Liver (tissue), 9 donors: ENCODE measurements around the gene ENTPD1. TPM values are rescaled to one million over a fixed set of nuclear protein-coding genes. Genes with fewer than 3 reads are reported as not detected.
"Not testable (repeated sequence)": the region's sequence is repeated elsewhere in the genome, so short reads cannot be mapped to it uniquely, and the experiment has no call there.

Experiments
- DNase-seq: peaks from one replicate; pipeline ENCODE4 v3.0.0-alpha.2; 2017; ENCODE audit warnings: low spot score
- H3K27ac ChIP-seq, 2 donors: one replicate each; pipeline ENCODE4 v1.7.0; 2013; ENCODE audit warnings: inconsistent platforms in 2 of 2, low read length in 2 of 2, control low read depth in 1 of 2, low read depth in 1 of 2, mild to moderate bottlenecking in 1 of 2
- H3K27me3 ChIP-seq, 4 donors: one replicate each; pipeline versions ENCODE4 v1.6.1 to v1.7.0; 2013; ENCODE audit warnings: low read length in 3 of 4, inconsistent platforms in 1 of 4, mild to moderate bottlenecking in 1 of 4, moderate library complexity in 1 of 4; ENCODE audit not compliant: control insufficient read depth in 4 of 4, insufficient read depth in 4 of 4
- H3K36me3 ChIP-seq, 4 donors: one replicate each; pipeline versions ENCODE4 v1.6.1 to v1.7.0; 2013; ENCODE audit warnings: low read length in 3 of 4, mild to moderate bottlenecking in 3 of 4, low read depth in 1 of 4, moderate library complexity in 1 of 4; ENCODE audit not compliant: control insufficient read depth in 4 of 4, insufficient read depth in 3 of 4
- H3K4me1 ChIP-seq, 4 donors: one replicate each; pipeline versions ENCODE4 v1.6.1 to v1.7.0; 2013; ENCODE audit warnings: low read length in 3 of 4, mild to moderate bottlenecking in 3 of 4, moderate library complexity in 1 of 4; ENCODE audit not compliant: control insufficient read depth in 4 of 4, insufficient read depth in 4 of 4
- H3K4me3 ChIP-seq, 3 donors: one replicate each; pipeline versions ENCODE4 v1.6.1 to v1.7.0; 2013; ENCODE audit warnings: low read length in 3 of 3, control low read depth in 1 of 3, low read depth in 1 of 3, mild to moderate bottlenecking in 1 of 3
- H3K9ac ChIP-seq, 2 donors: one replicate each; pipeline ENCODE4 v1.7.0; 2013; ENCODE audit warnings: low read length in 2 of 2, mild to moderate bottlenecking in 2 of 2, moderate library complexity in 2 of 2, control low read depth in 1 of 2, low read depth in 1 of 2
- H3K9me3 ChIP-seq, 4 donors: one replicate each; pipeline versions ENCODE4 v1.6.1 to v1.7.0; 2013; ENCODE audit warnings: low read length in 3 of 4; ENCODE audit not compliant: control insufficient read depth in 4 of 4
- JUND ChIP-seq, 2 donors: IDR thresholded peaks; 2 replicates each; pipeline ENCODE4 v1.6.1; 2016; ENCODE audit warnings: antibody characterized with exemption in 2 of 2
- RAD21 ChIP-seq, 2 donors: IDR thresholded peaks; 2 replicates each; pipeline ENCODE4 v1.6.1; 2016; ENCODE audit warnings: antibody characterized with exemption in 2 of 2, mild to moderate bottlenecking in 2 of 2
- RXRA ChIP-seq, 2 donors: IDR thresholded peaks; 2 replicates each; pipeline ENCODE4 v1.6.1; 2017 to 2018; ENCODE audit warnings: antibody characterized with exemption in 2 of 2, mild to moderate bottlenecking in 1 of 2
- TAF1 ChIP-seq: conservative IDR thresholded peaks from 2 replicates; pipeline ENCODE4 v1.6.1; 2016; ENCODE audit warnings: antibody characterized with exemption, mild to moderate bottlenecking
- WGBS: extraction: QIAGEN DNeasy Blood & Tissue Kit; methylation state at CpG from one replicate; pipeline ENCODE4 v1.1.7; 2013; 5-methylcytosine and 5-hydroxymethylcytosine counted together
- polyA plus RNA-seq, 2 donors: library from polyadenylated mRNA; stranded (reverse) in 1 of 2; unstranded in 1 of 2; fragments of 200-250 nt in 1 of 2; fragments of >200 nt in 1 of 2; fragmentation: Nextera tagmentation in 1 of 2; extraction: Ambion mirVana in 1 of 2; gene quantifications; one replicate each; pipeline versions ENCODE4 v1.2.1 to v1.2.3, GENCODE V29; 2013 to 2015
- total RNA-seq, 2 donors: library from RNA; depleted of rRNA; stranded (reverse); fragments of >200 nt; gene quantifications; one replicate each; pipeline ENCODE4 v1.2.3, GENCODE V29; 2014
- TF ChIP-seq, protein P1 (sequence below): IDR thresholded peaks from 2 replicates; pipeline ENCODE4 v1.6.1; 2016; ENCODE audit warnings: antibody characterized with exemption
- TF ChIP-seq, protein P2 (sequence below): IDR thresholded peaks from 2 replicates; pipeline ENCODE4 v1.6.1; 2016; ENCODE audit warnings: antibody characterized with exemption
- donor health status: healthy.
- donor health status: healthy.
- donor health status: healthy.
- donor health status: healthy.
- donor health status: healthy.

Gene ENTPD1
- total and polyA plus RNA-seq, 4 donors = 2.1 to 8.0 (median 4.3) TPM

DNA sequence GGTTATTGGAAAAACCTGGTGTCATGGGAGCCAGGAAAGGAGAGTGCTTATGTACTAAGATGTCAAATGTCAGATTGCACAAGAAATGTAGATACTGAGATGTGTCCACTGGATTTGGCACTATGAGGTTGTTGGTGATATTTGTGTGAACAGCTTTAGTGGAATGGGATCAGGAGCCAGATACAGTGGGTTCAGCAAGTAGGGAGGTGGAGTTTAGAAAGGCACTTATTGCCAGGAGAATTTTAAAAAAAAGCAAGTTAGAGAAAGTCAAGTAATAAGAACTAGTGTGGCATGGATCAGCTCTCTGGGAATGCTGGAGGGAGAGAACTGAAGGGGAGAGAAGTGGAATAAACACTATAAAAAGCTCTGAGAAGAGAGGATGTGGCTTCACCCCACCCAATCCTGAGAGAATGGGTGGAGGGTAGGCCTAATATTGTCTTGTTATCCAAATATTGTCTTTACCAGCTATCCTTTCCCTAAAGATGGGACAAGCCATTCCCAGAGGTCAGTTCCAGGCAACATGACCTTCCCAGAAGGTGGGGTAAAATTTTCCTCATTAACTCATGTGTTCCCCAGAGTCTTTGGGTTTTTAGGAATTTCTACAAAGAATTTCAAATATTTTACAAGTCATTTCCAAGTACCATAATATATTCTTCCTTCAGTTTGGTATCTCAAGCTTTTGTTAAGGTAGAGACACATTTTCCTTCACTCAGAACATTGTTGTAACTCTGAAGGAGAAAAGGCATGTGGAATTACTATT lies 42.3 kb downstream of the ENTPD1 start:
- Histone ChIP-seq H3K27me3 (no peaks in the 10 kb centered on the region), H3K36me3 (no peaks in the 10 kb centered on the region), H3K4me3 (no peak overlapping the region), H3K9ac (no peak overlapping the region), H3K4me1 (no peaks in the 10 kb centered on the region), H3K9me3 (peaks cover 0 to 4% (median 0%) of the 10 kb centered on the region in 4 donors), H3K27ac (no peak overlapping the region)
- TF ChIP-seq, protein P1, sequence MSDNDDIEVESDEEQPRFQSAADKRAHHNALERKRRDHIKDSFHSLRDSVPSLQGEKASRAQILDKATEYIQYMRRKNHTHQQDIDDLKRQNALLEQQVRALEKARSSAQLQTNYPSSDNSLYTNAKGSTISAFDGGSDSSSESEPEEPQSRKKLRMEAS = no peak
- no peak for TF ChIP-seq RXRA (IDR thresholded peaks at IDR 0.05)
- TF ChIP-seq TAF1 = no peak
- no peak for DNase-seq

DNA sequence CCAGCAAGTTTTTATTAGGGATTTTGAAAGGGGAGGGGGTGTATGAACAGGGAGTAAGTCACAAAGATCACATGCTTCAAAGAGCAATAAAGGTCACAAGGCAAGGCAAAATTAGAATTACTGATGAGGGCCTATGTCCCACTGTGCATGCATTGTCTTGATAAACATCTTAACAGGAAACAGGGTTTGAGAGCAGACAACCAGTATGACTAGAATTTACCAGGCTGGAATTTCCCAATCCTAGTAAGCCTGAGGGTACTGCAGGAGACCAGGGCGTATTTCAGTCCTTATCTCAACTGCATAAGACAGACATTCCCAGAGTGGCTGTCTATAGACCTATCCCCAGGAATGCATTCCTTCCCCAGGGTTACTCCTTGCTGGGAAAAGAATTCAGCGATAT lies 44.3 kb downstream of the ENTPD1 start:
- DNase-seq, H3K27me3 ChIP-seq, H3K4me1 ChIP-seq, H3K4me3 ChIP-seq, H3K27ac ChIP-seq, H3K9me3 ChIP-seq, H3K36me3 ChIP-seq, H3K9ac ChIP-seq: not testable (repeated sequence)
- 78% methylated on average over 2 of the region's 2 CpGs for WGBS

DNA sequence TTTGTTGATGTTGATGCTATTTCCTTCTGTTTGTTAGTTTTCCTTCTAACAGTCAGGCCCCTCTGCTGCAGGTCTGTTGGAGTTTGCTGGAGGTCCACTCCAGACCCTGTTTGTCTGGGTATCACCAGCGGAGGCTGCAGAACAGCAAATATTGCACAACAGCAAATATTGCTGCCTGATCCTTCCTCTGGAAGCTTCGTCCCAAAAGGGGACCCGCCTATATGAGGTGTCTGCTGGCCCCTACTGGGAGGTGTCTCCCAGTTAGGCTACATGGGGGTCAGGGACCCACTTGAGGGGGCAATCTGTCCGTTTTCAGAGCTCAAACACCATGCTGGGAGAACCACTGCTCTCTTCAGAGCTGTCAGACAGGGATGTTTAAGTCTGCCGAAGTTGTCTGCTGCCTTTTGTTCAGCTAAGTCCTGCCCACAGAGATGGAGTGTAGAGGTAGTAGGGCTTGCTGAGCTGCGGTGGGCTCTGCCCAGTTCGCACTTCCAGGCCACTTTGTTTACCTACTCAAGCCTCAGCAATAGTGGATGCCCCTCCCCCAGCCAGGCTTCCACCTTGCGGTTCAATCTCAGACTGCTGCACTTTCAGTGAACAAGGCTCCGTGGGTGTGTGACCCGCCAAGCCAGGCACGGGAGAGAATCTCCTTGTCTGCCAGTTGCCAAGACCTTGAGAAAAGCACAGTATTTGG lies 50.9 kb downstream of the ENTPD1 start:
- not testable (repeated sequence) for H3K27me3 ChIP-seq, H3K4me1 ChIP-seq, H3K36me3 ChIP-seq, H3K9ac ChIP-seq, H3K9me3 ChIP-seq, DNase-seq, H3K4me3 ChIP-seq, H3K27ac ChIP-seq
- 54% methylated on average over 11 of the region's 11 CpGs for WGBS

DNA sequence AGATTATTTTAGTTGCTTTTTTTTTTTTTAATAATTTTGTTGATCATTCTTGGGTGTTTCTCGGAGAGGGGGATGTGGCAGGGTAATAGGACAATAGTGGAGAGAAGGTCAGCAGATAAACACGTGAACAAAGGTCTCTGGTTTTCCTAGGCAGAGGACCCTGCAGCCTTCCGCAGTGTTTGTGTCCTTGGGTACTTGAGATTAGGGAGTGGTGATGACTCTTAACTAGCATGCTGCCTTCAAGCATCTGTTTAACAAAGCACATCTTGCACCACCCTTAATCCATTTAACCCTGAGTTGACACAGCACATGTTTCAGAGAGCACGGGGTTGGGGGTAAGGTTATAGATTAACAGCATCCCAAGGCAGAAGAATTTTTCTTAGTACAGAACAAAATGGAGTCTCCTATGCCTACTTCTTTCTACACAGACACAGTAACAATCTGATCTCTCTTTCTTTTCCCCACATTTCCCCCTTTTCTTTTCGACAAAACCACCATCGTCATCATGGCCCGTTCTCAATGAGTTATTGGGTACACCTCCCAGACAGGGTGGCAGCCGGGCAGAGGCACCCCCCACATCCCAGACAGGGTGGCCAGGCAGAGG lies 52.8 kb downstream of the ENTPD1 start:
- DNase-seq, H3K4me3 ChIP-seq, H3K27ac ChIP-seq, H3K9ac ChIP-seq, H3K36me3 ChIP-seq, H3K4me1 ChIP-seq, H3K27me3 ChIP-seq, H3K9me3 ChIP-seq: not testable (repeated sequence)
- WGBS = 85% methylated on average over 7 of the region's 8 CpGs

DNA sequence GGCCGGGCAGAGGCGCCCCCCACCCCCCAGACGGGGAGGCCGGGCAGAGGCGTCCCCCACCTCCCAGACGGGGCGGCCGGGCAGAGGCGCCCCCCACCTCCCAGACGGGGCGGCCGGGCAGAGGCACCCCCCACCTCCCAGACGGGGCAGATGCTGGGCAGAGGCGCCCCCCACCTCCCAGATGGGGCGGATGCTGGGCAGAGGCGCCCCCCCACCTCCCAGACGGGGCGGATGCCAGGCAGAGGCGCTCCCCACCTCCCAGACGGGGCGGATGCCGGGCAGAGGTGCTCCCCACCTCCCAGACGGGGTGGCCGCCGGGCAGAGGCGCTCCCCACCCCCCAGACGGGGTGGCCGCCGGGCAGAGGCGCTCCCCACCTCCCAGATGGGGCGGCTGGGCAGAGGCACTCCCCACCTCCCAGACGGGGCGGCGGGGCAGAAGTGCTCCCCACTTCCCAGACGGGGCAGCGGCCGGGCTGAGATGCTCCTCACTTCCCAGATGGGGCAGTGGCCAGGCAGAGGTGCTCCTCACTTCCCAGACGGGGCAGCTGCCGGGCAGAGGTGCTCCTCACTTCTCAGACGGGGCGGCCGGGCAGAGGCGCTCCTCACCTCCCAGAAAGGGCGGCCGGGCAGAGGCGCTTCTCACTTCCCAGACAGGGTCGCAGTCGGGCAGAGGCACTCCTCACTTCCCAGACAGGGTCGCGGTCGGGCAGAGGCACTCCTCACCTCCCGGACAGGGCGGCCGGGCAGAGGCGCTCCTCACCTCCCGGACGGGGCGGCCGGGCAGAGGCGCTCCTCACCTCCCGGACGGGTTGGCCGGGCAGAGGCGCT lies 53.6 kb downstream of the ENTPD1 start:
- Histone ChIP-seq H3K4me3 (no peak overlapping the region), H3K4me1 (no peaks in the 10 kb centered on the region), H3K9me3 (peaks cover 0 to 2% (median 0%) of the 10 kb centered on the region in 4 donors), H3K27ac (no peak overlapping the region), H3K9ac (no peak overlapping the region), H3K36me3 (no peaks in the 10 kb centered on the region), H3K27me3 (peaks cover 0 to 2% (median 0%) of the 10 kb centered on the region in 4 donors)
- TF ChIP-seq RAD21 (IDR thresholded peaks at IDR 0.05) (no peak), JUND (IDR thresholded peaks at IDR 0.05) (no peak)
- TF ChIP-seq, protein P2, sequence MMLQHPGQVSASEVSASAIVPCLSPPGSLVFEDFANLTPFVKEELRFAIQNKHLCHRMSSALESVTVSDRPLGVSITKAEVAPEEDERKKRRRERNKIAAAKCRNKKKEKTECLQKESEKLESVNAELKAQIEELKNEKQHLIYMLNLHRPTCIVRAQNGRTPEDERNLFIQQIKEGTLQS = no peak
- WGBS = 96% methylated on average over 64 of the region's 64 CpGs
- DNase-seq = no peak
